ENCODE results near the gene TMEM132D.

TMEM132D gene

DNA sequence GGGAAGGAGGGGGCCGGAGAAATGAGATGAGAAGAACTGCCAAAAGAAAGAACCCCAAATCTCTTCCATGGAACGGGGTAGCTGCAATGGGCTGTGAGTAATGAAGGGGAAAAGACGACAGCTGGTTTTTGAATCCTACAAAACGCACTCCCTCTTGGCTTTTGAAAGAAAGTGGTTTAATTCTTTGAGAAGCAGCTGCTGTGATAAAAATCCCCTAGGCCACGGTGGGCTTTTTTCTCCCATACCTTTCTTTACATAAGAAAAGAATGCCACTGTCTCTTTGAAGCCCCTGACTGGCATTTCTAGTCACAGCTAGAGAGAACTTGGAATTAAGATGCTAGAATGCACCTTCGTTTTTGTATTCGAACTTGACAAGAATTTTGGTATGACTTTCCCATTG, 564.5 kb downstream of the TMEM132D start:
- no peak for DNase-seq (ENCODE audit: low spot score)

- no peak for DNase-seq (ENCODE audit: low spot score)
Observed at GRCh38 chr12:129337413-129337812, 566.4 kb downstream of the TMEM132D start.

- DNase-seq (ENCODE audit: low spot score): no peak
Observed at GRCh38 chr12:129335773-129336172, 568.1 kb downstream of the TMEM132D start.

GRCh38 chr12:129332286-129332685, 571.5 kb downstream of the TMEM132D start:
- no peak for DNase-seq (ENCODE audit: low spot score)

- no peak for DNase-seq (ENCODE audit: low spot score)
Observed at GRCh38 chr12:129331356-129332085, 572.3 kb downstream of the TMEM132D start.

DNA sequence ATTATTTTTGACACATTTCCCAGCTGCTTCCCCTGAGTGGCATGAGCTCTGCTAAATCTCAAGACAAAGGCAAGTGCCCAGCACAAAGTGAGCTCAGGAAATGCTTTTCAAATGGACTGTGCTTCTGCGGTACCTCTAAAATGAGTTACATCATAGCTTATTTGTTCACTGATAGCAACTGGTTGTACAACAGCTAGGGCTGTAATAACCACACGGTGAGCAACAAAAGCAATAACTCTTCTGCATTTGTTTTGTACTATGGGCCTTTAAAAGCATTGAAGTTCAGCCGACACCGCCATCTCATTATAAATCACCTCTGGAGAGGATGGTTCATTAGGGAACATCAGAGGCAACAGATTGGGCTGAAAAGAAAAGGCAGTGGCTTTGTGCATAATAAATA, 575.6 kb downstream of the TMEM132D start:
- no peak for DNase-seq (ENCODE audit: low spot score)

- no peak for DNase-seq (ENCODE audit: low spot score)
Observed at GRCh38 chr12:129325566-129325965, 578.3 kb downstream of the TMEM132D start.

GRCh38 chr12:129312048-129312447, 591.8 kb downstream of the TMEM132D start:
- DNase-seq (ENCODE audit: low spot score): no peak

DNA sequence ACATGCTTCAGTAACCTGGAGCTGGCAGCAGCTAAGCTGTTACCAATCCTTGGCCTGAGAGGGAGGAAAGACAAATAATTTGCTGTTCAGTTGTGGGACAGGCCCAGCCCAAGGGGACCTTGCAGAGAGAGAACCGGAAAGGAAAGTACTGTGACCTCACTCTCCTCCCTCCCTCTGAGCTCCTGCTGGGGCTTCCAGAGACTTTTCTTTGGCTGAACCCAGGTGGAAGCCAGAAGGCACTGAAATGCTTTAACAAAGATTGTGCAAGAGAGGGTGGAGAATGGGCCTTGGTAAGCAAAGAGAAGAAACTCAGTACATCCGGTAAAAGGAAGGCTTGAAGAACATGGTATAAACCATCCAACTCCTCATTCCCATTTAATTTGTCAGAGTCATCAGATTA, 593.5 kb downstream of the TMEM132D start:
- no peak for DNase-seq (ENCODE audit: low spot score)

GRCh38 chr12:129305851-129306250, 598.0 kb downstream of the TMEM132D start:
- DNase-seq (ENCODE audit: low spot score): no peak

DNA sequence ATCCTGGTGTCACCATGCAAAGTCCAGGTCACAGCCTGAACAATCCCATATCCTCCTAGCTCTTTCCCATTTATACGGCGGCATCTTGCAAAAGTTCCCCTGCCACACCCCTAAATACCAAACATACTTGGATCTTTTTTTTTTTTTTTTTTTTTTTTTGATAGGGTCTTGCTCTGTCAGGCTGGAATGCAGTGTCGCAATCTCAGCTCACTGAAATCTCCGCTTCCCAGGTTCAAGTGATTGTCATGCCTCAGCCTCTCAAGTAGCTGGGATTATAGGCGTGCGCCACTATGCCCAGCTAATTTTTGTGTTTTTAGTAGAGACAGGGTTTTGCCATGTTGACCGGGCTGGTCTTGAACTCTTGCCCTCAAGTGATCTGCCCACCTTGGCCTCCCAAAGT, 599.3 kb downstream of the TMEM132D start:
- DNase-seq (ENCODE audit: low spot score): no peak

GRCh38 chr12:129300011-129300410, 603.8 kb downstream of the TMEM132D start:
- DNase-seq (ENCODE audit: low spot score): no peak

- no peak for DNase-seq (ENCODE audit: low spot score)
Observed at GRCh38 chr12:129298921-129299320, 604.9 kb downstream of the TMEM132D start.

DNA sequence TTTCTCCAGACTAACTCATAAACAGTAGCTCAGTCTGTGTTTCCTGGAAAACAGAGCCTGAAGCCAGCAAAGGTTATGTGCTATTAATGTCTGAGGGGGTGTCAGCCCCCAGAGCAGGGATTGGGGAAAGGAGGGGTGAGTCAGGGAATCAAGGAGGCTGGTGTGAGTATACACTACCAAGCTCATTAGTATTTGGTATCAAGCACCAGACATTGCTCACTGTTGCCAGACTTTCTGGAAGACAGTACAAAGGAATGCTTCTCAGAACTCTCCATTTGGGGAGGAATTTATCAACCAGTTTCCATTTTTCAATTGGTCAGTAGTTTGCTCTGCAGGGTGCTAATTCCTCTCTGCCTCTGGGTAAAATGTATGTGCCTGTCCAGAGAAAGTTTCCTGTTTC, 607.2 kb downstream of the TMEM132D start:
- DNase-seq (ENCODE audit: low spot score): no peak

DNA sequence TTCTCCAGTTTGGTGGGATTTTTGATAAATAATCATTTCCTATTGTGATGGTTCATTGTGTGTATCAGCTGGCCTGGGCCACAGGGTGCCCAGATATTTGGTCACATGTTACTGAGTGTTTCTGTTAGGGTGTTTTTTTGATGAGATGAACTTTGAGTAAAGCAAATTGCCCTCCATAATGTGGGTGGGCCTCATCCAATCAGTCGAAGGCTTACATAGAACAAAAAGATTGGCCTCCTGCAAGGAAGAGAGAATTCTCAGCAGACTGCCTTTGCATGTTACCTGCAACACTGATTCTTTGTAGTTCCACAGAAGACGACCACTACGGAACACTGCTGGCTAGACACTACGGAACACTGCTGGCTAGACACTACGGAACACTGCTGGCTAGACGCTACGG, 609.0 kb downstream of the TMEM132D start:
- DNase-seq (ENCODE audit: low spot score): no peak

DNA sequence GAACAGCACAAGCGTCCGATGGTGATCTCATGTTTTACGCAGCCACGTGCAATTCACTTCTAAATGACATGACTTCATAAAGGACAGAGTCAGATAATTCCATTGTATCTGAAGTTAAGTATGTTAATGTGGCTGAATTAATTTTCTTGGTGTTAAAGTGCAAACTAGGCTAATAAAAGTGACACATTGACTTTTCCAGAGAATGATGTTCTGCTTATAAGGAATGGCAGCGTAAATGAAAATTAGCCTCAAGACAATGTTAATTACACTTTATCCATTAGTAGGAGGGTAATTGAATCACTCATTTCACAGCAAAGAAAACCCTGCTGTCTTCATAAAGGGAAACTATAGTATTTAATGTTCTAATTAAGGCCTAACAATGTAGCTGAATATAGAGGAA, 624.1 kb downstream of the TMEM132D start:
- DNase-seq (ENCODE audit: low spot score): no peak

GRCh38 chr12:129276361-129277060, 627.3 kb downstream of the TMEM132D start:
- no peak for DNase-seq (ENCODE audit: low spot score)

GRCh38 chr12:129269756-129270495, 633.9 kb downstream of the TMEM132D start:
- no peak for DNase-seq (ENCODE audit: low spot score)

DNA sequence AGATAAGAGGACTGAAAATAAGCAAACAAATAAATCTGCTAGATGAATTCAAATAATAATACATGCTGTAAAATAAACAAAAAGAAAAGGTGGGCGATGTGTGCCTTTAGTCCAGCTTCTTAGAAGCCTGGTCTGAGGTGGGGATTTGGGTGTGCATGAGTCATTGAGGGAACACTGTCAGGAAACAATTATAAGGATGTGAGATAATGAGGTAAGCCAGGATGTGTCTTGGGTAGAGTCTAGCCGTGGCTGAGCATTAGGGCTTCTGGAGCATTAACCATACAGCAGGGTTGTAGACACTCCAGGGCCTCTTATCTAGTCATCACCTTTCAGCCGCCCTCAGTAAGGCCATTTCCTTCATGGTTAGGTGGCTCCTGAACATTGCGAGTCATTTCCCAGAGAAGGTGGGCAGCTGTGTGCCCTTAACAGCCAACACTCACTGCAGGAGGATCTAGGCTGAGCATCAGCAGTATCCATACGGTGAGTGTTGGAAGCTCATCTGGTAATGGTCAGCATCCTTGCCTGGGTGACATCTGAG, 645.0 kb downstream of the TMEM132D start:
- DNase-seq (ENCODE audit: low spot score): no peak

GRCh38 chr12:129257524-129257923, 646.3 kb downstream of the TMEM132D start:
- no peak for DNase-seq (ENCODE audit: low spot score)

DNA sequence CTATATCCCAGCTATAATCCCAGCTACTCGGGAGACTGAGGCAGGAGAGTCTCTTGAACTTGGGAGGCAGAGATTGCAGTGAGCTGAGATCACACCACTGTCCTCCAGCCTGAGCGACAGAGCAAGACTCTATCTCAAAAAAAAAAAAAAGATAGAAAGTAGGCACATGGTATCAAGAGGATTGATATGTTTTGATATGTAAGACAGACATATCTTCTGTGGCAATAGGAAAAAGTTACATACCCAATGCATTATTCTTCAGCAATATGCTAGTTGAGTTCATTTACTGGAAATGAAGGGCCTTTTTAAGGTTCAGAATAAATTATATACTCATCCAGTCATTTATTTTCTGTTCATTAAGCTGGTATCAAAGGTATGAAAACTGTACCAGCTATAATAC, 657.2 kb downstream of the TMEM132D start:
- DNase-seq (ENCODE audit: low spot score): no peak

DNA sequence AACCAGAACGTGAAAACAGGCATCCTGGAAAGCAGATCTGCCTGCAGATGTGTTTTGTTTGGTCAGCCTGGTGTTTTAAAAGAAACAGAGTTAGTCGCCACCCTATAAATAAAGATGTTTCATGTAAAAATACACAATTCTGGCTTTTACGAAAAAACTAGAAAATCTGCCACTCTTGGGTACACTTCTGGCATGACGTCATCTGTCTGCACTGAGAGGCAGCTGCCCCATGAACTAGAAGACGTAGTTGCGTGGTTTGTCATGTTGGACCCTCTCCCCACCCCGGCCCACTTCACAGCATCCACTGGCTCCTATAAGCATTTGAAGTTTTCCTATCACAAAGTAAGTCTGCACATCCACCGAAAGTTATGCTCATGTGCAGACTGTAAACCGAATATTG, 658.1 kb downstream of the TMEM132D start:
- no peak for DNase-seq (ENCODE audit: low spot score)

DNA sequence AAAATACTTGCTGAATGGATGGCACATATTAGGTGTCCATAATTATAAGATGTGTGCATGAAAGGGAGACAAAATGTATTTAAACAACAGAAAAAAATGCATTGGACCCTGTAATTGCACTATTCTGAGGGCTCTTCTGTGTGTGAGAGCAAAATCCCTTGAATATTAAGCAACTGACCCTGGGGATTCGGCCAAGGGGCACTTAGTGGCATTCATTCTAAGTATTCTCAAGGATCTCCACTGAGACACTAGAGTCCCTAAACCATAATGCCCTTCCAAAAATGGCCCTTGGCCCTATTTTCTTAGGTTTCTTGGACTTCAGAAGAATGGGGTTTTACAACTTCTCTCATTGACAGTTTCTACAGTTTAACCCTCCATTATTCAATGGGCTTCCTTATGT, 662.0 kb downstream of the TMEM132D start:
- DNase-seq (ENCODE audit: low spot score): no peak

Data from iPS-NIHi11 (cell line).